Activated CD4-positive, CD25-positive, alpha-beta regulatory T cell (primary cell): ENCODE measurements around the gene CSNK2B.

Source experiments
- DNase-seq, 4 experiments: peaks; one replicate each; lab custom pipeline; 2025; lab: John Stamatoyannopoulos, UW

CSNK2B gene

GRCh38 chr6:31665501-31666336 is at the start of gene CSNK2B:
Gene CSNK2B, plus strand, starts transcription at chr6:31666080. Its CDS starts 752 bp downstream, at chr6:31666832.
- DNase-seq = peak; percentile 92 to 98 (median 96)

GRCh38 chr6:31617010-31617409 is 48.9 kb upstream of the CSNK2B start:
- no peak for DNase-seq

GRCh38 chr6:31619805-31620585 is 45.9 kb upstream of the CSNK2B start:
- DNase-seq = peak; percentile 91 to 99 (median 99)

GRCh38 chr6:31620586-31621319 is 45.1 kb upstream of the CSNK2B start, which contains the start of gene PRRC2A:
Gene PRRC2A, plus strand, starts transcription at chr6:31620715. Its CDS starts 2,075 bp downstream, at chr6:31622790.
- DNase-seq = peak; percentile 85 to 99 (median 99)

- DNase-seq = no peak
Measured at GRCh38 chr6:31621320-31621939, 44.5 kb upstream of the CSNK2B start.

- DNase-seq = no peak
Measured at GRCh38 chr6:31621991-31622390, 43.9 kb upstream of the CSNK2B start.

GRCh38 chr6:31622684-31623091 is 43.2 kb upstream of the CSNK2B start:
- no peak for DNase-seq

- DNase-seq = no peak
Measured at GRCh38 chr6:31624070-31624469, 41.8 kb upstream of the CSNK2B start.

- DNase-seq = no peak
Measured at GRCh38 chr6:31626952-31627351, 38.9 kb upstream of the CSNK2B start.

- no peak for DNase-seq
Measured at GRCh38 chr6:31627690-31628287, 38.1 kb upstream of the CSNK2B start.

GRCh38 chr6:31629014-31629413 is 36.9 kb upstream of the CSNK2B start:
- no peak for DNase-seq

GRCh38 chr6:31630177-31630934 is 35.5 kb upstream of the CSNK2B start:
- DNase-seq = no peak

GRCh38 chr6:31631209-31631608 is 34.7 kb upstream of the CSNK2B start:
- DNase-seq = no peak

- no peak for DNase-seq
Measured at GRCh38 chr6:31631681-31632278, 34.1 kb upstream of the CSNK2B start.

GRCh38 chr6:31632279-31632946 is 33.5 kb upstream of the CSNK2B start:
- no peak for DNase-seq

- DNase-seq = no peak
Measured at GRCh38 chr6:31633447-31633846, 32.4 kb upstream of the CSNK2B start.

- no peak for DNase-seq
Measured at GRCh38 chr6:31634131-31634530, 31.7 kb upstream of the CSNK2B start.

- DNase-seq = no peak
Measured at GRCh38 chr6:31634969-31635575, 30.8 kb upstream of the CSNK2B start.
